Measurements from ENCODE around the gene ATP13A4. TPM values are rescaled to one million over a fixed set of nuclear protein-coding genes. Genes with fewer than 3 reads are reported as not detected.

ATP13A4 gene
- total RNA-seq, 1 donor from 2014 or later: 2.0 TPM

- DNase-seq (ENCODE audit: low spot score in 2 of 2, unreplicated experiment in 2 of 2): no peak
- peaks cover 14% of the 10 kb centered on the region for H3K27me3 Mint-ChIP-seq (ENCODE audit: low read depth)
- H3K9me3 Mint-ChIP-seq: peaks cover 3% of the 10 kb centered on the region
- H3K4me1 Mint-ChIP-seq: peaks cover 3% of the 10 kb centered on the region
- H3K27ac Mint-ChIP-seq: no peak overlapping the region
- no peak overlapping the region for H3K4me3 Mint-ChIP-seq
- TF ChIP-seq, protein P1, sequence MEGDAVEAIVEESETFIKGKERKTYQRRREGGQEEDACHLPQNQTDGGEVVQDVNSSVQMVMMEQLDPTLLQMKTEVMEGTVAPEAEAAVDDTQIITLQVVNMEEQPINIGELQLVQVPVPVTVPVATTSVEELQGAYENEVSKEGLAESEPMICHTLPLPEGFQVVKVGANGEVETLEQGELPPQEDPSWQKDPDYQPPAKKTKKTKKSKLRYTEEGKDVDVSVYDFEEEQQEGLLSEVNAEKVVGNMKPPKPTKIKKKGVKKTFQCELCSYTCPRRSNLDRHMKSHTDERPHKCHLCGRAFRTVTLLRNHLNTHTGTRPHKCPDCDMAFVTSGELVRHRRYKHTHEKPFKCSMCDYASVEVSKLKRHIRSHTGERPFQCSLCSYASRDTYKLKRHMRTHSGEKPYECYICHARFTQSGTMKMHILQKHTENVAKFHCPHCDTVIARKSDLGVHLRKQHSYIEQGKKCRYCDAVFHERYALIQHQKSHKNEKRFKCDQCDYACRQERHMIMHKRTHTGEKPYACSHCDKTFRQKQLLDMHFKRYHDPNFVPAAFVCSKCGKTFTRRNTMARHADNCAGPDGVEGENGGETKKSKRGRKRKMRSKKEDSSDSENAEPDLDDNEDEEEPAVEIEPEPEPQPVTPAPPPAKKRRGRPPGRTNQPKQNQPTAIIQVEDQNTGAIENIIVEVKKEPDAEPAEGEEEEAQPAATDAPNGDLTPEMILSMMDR (IDR thresholded peaks at IDR 0.05; ENCODE audit: unreplicated experiment): no peak
- no peaks in the 10 kb centered on the region for H3K36me3 Mint-ChIP-seq
Measured at GRCh38 chr3:193391902-193392301, 162.8 kb downstream of the ATP13A4 start.

DNA sequence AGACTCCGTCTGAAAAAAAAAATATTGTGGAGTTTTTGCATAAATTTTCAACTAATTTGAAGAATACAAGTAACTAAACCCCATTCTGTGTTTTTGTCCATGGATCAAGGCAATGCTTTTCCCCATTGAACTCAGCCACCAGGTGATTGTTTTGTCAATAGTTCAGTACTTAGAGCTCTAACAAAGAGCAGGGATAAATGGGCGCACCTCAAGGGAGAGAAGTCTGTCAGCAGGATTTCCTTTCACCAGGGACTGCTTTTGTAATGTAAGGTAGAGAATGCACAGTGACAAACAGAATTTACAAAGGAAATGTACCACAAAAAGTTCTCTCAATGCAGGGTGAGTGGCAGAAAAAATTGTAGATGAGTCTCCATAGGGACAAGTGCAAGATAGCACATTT, 165.4 kb downstream of the ATP13A4 start:
- Mint-ChIP-seq H3K27me3 (ENCODE audit: low read depth) (peaks cover 16% of the 10 kb centered on the region), H3K9me3 (peaks cover 3% of the 10 kb centered on the region), H3K36me3 (no peaks in the 10 kb centered on the region), H3K27ac (no peak overlapping the region), H3K4me1 (peaks cover 3% of the 10 kb centered on the region), H3K4me3 (no peak overlapping the region)
- TF ChIP-seq, protein P1 (IDR thresholded peaks at IDR 0.05; ENCODE audit: unreplicated experiment): no peak
- DNase-seq (ENCODE audit: low spot score in 2 of 2, unreplicated experiment in 2 of 2): no peak

- H3K9me3 Mint-ChIP-seq: peaks cover 3% of the 10 kb centered on the region
- peaks cover 18% of the 10 kb centered on the region for H3K27me3 Mint-ChIP-seq (ENCODE audit: low read depth)
- TF ChIP-seq, protein P1 (IDR thresholded peaks at IDR 0.05; ENCODE audit: unreplicated experiment): no peak
- H3K36me3 Mint-ChIP-seq: no peaks in the 10 kb centered on the region
- H3K4me1 Mint-ChIP-seq: peaks cover 3% of the 10 kb centered on the region
- DNase-seq (ENCODE audit: low spot score in 2 of 2, unreplicated experiment in 2 of 2): no peak
- H3K27ac Mint-ChIP-seq: no peak overlapping the region
- H3K4me3 Mint-ChIP-seq: no peak overlapping the region
Measured at GRCh38 chr3:193388361-193388760, 166.3 kb downstream of the ATP13A4 start.

DNA sequence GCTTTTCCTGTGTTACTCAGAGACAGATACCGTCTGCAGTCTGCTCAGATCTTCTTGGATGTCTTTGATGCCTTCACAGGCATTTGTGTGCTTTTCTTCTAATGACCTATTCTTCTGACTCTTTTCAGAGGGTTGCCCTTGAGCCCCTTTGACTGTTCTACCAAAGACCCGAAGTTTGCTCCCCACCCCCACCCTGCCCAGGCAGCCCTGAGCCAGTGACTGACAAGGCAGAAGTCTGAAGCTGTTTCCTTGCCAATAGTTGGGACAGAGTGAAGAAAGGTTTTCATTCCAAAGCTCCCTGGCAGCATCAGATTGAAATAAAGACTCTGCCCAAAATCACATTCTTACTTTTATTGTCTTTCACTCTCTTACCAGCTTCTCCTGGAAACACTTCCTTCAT, 167.1 kb downstream of the ATP13A4 start:
- no peaks in the 10 kb centered on the region for H3K36me3 Mint-ChIP-seq
- H3K4me3 Mint-ChIP-seq: no peak overlapping the region
- DNase-seq (ENCODE audit: low spot score in 2 of 2, unreplicated experiment in 2 of 2): no peak
- TF ChIP-seq, protein P1 (IDR thresholded peaks at IDR 0.05; ENCODE audit: unreplicated experiment): no peak
- H3K27me3 Mint-ChIP-seq (ENCODE audit: low read depth): peaks cover 24% of the 10 kb centered on the region
- no peak overlapping the region for H3K27ac Mint-ChIP-seq
- H3K9me3 Mint-ChIP-seq: no peaks in the 10 kb centered on the region
- H3K4me1 Mint-ChIP-seq: peaks cover 3% of the 10 kb centered on the region

DNA sequence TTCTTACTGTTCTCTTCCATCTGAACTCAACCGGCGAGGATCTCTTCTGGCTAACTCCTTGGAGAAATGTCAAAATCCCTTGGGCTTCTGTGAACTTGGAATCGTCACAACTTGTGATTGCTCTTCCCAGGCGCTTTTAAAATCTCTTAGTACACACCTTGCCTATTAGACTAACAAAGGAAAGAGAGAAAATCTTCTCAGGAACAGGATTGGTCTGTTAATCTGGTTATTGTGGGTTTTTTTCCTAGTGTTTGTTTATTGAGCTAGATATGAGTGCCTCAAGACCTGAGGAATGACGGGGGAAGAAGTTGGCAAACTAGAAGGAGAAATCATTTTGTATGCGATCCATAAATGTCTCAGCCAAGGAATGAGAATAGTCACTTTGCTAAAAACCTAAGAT, 176.0 kb downstream of the ATP13A4 start, which contains the start of gene ATP13A5:
ATP13A5 (minus strand) TSS at position 48 of the 400 bp plus-strand sequence; CDS start at position 20, 28 bp downstream.
- DNase-seq (ENCODE audit: low spot score in 2 of 2, unreplicated experiment in 2 of 2): no peak
- H3K27me3 Mint-ChIP-seq (ENCODE audit: low read depth): peaks cover 46% of the 10 kb centered on the region
- TF ChIP-seq, protein P1 (IDR thresholded peaks at IDR 0.05; ENCODE audit: unreplicated experiment): no peak
- peaks cover 4% of the 10 kb centered on the region for H3K9me3 Mint-ChIP-seq
- H3K27ac Mint-ChIP-seq: no peak within 1 kb of the TSS
- H3K4me3 Mint-ChIP-seq: no peak within 1 kb of the TSS
- H3K4me1 Mint-ChIP-seq: no peaks in the 10 kb centered on the region
- no peaks in the 10 kb centered on the region for H3K36me3 Mint-ChIP-seq

- no peaks in the 10 kb centered on the region for H3K36me3 Mint-ChIP-seq
- DNase-seq (ENCODE audit: low spot score in 2 of 2, unreplicated experiment in 2 of 2): no peak
- no peak overlapping the region for H3K27ac Mint-ChIP-seq
- H3K4me1 Mint-ChIP-seq: no peaks in the 10 kb centered on the region
- H3K27me3 Mint-ChIP-seq (ENCODE audit: low read depth): peaks cover 42% of the 10 kb centered on the region
- peaks cover 4% of the 10 kb centered on the region for H3K9me3 Mint-ChIP-seq
- TF ChIP-seq, protein P1 (IDR thresholded peaks at IDR 0.05; ENCODE audit: unreplicated experiment): no peak
- H3K4me3 Mint-ChIP-seq: no peak overlapping the region
Measured at GRCh38 chr3:193377591-193377990, 177.1 kb downstream of the ATP13A4 start.
